K562 (cell line): ENCODE data around the gene STMN3. TPM values are rescaled to one million over a fixed set of nuclear protein-coding genes. Genes with fewer than 3 reads are reported as not detected.

ENCODE experiments used
- BCLAF1 ChIP-seq, 2 experiments: fragments of 450-650 bp in 1 of 2; IDR thresholded peaks; 2 replicates each; pipeline ENCODE4 v1.6.1; 2011 to 2017; ENCODE audit warnings: low read depth in 2 of 2, antibody characterized with exemption in 1 of 2, borderline replicate concordance in 1 of 2, low read length in 1 of 2, mild to moderate bottlenecking in 1 of 2, mixed read lengths in 1 of 2; ENCODE audit not compliant: control insufficient read depth in 1 of 2
- BRD4 ChIP-seq: fragments of 200-600 bp; sonication (generic); IDR thresholded peaks from 2 replicates; pipeline ENCODE4 v1.6.1; 2017; ENCODE audit warnings: inconsistent platforms
- DIDO1 ChIP-seq: fragments of 450-650 bp; IDR thresholded peaks from 2 replicates; pipeline ENCODE4 v1.6.1; 2016; ENCODE audit warnings: low read depth, missing biosample characterization, missing genetic modification characterization
- ESRRA ChIP-seq: fragments of 450-650 bp; IDR thresholded peaks from 2 replicates; pipeline ENCODE4 v1.6.1; 2014; ENCODE audit warnings: low read depth, mild to moderate bottlenecking, moderate library complexity, borderline replicate concordance
- ETS1 ChIP-seq: conservative IDR thresholded peaks from 2 replicates; pipeline ENCODE4 v1.6.1; 2011; ENCODE audit warnings: low read depth, mild to moderate bottlenecking, low read length; ENCODE audit not compliant: control insufficient read depth
- LARP7 ChIP-seq: fragments of 450-650 bp; IDR thresholded peaks from 2 replicates; pipeline ENCODE4 v1.6.1; 2016
- MAFG ChIP-seq: fragments of 450-650 bp; conservative IDR thresholded peaks from 2 replicates; pipeline ENCODE4 v1.6.1; 2016; ENCODE audit warnings: missing genetic modification characterization, missing compliant biosample characterization
- RAD51 ChIP-seq: fragments of 450-650 bp; IDR thresholded peaks from 2 replicates; pipeline ENCODE4 v1.7.1; 2016; ENCODE audit warnings: low read depth, mild to moderate bottlenecking, borderline replicate concordance
- RREB1 ChIP-seq: fragments of 250-450 bp; sonication (Bioruptor Pico); IDR thresholded peaks from 2 replicates; pipeline ENCODE4 v1.4.0; 2020
- SAFB ChIP-seq: fragments of 200-400 bp; formaldehyde crosslinking; IDR thresholded peaks from 2 replicates; pipeline ENCODE4 v1.6.1; 2017; ENCODE audit warnings: low read depth, low read length, borderline replicate concordance
- TAF9B ChIP-seq: fragments of 450-650 bp; IDR thresholded peaks from 2 replicates; pipeline ENCODE4 v1.6.1; 2018; ENCODE audit warnings: mild to moderate bottlenecking; ENCODE audit not compliant: partially characterized antibody
- USF2 ChIP-seq: sonication (generic); formaldehyde crosslinking; IDR thresholded peaks from 2 replicates; pipeline ENCODE4 v1.5.0; 2020; ENCODE audit warnings: missing genetic modification reagents
- ZBED1 ChIP-seq: IDR thresholded peaks from 2 replicates; pipeline ENCODE4 v1.6.1; 2014
- ZBTB8A ChIP-seq: fragments of 450-650 bp; IDR thresholded peaks from 2 replicates; pipeline ENCODE4 v1.6.1; 2018; ENCODE audit warnings: mild to moderate bottlenecking, moderate library complexity; ENCODE audit not compliant: partially characterized antibody
- ZNF445 ChIP-seq: fragments of 250-450 bp; sonication (Bioruptor Pico); IDR thresholded peaks from 2 replicates; pipeline ENCODE4 v1.4.0; 2020; ENCODE audit warnings: low read depth, mild to moderate bottlenecking, moderate library complexity
- ZNF77 ChIP-seq: fragments of 250-450 bp; sonication (Bioruptor Pico); IDR thresholded peaks from 2 replicates; pipeline ENCODE4 v1.5.0; 2020
- ZNF830 ChIP-seq: fragments of 250-450 bp; sonication (Bioruptor Pico); IDR thresholded peaks from 2 replicates; pipeline ENCODE4 v1.5.0; 2021; ENCODE audit warnings: mild to moderate bottlenecking
- polyA plus RNA-seq, 8 experiments: library from polyadenylated mRNA; depleted of rRNA in 4 of 8; stranded (reverse) in 5 of 8; unstranded in 3 of 8; fragments of >200 nt; fragmentation: Nextera tagmentation in 2 of 8; fragmentation: Illumina TruSeq in 1 of 8; extraction: Ambion mirVana in 2 of 8; extraction: Trizol in 1 of 8; gene quantifications; 2 replicates each; pipeline versions ENCODE4 v1.2.1 to v1.2.3, GENCODE V29; 2011 to 2014; ENCODE audit warnings: inconsistent platforms in 1 of 8, missing spikeins in 1 of 8
- total RNA-seq, 7 experiments: library from RNA; depleted of rRNA in 6 of 7; stranded (reverse); fragments of >200 nt in 6 of 7; fragmentation: Illumina TruSeq in 2 of 7; extraction: Trizol in 2 of 7; gene quantifications; 2 replicates each; pipeline versions ENCODE4 v1.2.1 to v1.2.3, GENCODE V29; 2011 to 2021; ENCODE audit warnings: low replicate concordance in 1 of 7

Gene STMN3
- total and polyA plus RNA-seq, 9 of the 15 experiments (the other 6 are each of a cell fraction or from before 2014, with no cell fraction given): 0.70 to 65.6 (median 29.4) TPM

- TF ChIP-seq USF2 (CRISPR knock-in tag): no peak
- TF ChIP-seq BCLAF1 (IDR thresholded peaks at IDR 0.05; ENCODE audit: borderline replicate concordance in 1 of 2, control insufficient read depth in 1 of 2, low read depth in 2 of 2, low read length in 1 of 2): no peak
- no peak for TF ChIP-seq BRD4
- TF ChIP-seq ZNF830: no peak
- no peak for TF ChIP-seq LARP7
- TF ChIP-seq MAFG (tag): no peak
- TF ChIP-seq ZNF445: no peak
- no peak for TF ChIP-seq DIDO1
- TF ChIP-seq TAF9B: no peak
- no peak for TF ChIP-seq ZNF77
- TF ChIP-seq ESRRA: no peak
- TF ChIP-seq ETS1: 0 out of 2 replicates have a peak, but pooled peaks have one; percentile 38
- no peak for TF ChIP-seq RREB1 (CRISPR knock-in tag)
- TF ChIP-seq ZBED1: no peak
- TF ChIP-seq RAD51: no peak
- TF ChIP-seq ZBTB8A: no peak
- TF ChIP-seq SAFB: no peak
Observed at GRCh38 chr20:63641792-63642523, 11.3 kb downstream of the STMN3 start (continued).
